Right renal cortex interstitium (tissue), 3 donors: ENCODE measurements around the gene PLAC9. TPM values are rescaled to one million over a fixed set of nuclear protein-coding genes. Genes with fewer than 3 reads are reported as not detected.
"Not testable (repeated sequence)": the region's sequence is repeated elsewhere in the genome, so short reads cannot be mapped to it uniquely, and the experiment has no call there.

Experiments used
- DNase-seq, 3 donors: peaks; one replicate each; pipeline ENCODE4 v3.0.0-alpha.2; 2013; ENCODE audit warnings: low read depth in 3 of 3, low spot score in 2 of 3
- polyA plus RNA-seq, 3 donors: library from polyadenylated mRNA; unstranded; fragments of 120-200 nt; gene quantifications; one replicate each; pipeline ENCODE4 v1.2.1, GENCODE V29; 2013; ENCODE audit not compliant: insufficient read length in 3 of 3

PLAC9 gene
- polyA plus RNA-seq = 10 to 100 TPM in 2 of 3 donors, 1 to 10 TPM in 1; 9.8 to 21.7 (median 16.0) TPM

- DNase-seq = no peak
Observed at GRCh38 chr10:80132299-80133139, at the start of gene PLAC9. Gene PLAC9, plus strand, starts transcription at chr10:80132730. Its CDS starts 33 bp downstream, at chr10:80132763.

GRCh38 chr10:80090121-80090520 is 42.4 kb upstream of the PLAC9 start:
- DNase-seq = no peak

- DNase-seq = no peak
Observed at GRCh38 chr10:80094231-80094630, 38.3 kb upstream of the PLAC9 start.

- DNase-seq = not testable (repeated sequence)
Observed at GRCh38 chr10:80098272-80098671, 34.3 kb upstream of the PLAC9 start.

GRCh38 chr10:80099295-80099694 is 33.2 kb upstream of the PLAC9 start:
- not testable (repeated sequence) for DNase-seq

- no peak for DNase-seq
Observed at GRCh38 chr10:80100116-80100515, 32.4 kb upstream of the PLAC9 start.

- no peak for DNase-seq
Observed at GRCh38 chr10:80100861-80101695, 31.5 kb upstream of the PLAC9 start.

- DNase-seq = peak in 2 of 3 donors; percentile 33 to 45
Observed at GRCh38 chr10:80104066-80104926, 28.2 kb upstream of the PLAC9 start.

GRCh38 chr10:80108576-80109239 is 23.8 kb upstream of the PLAC9 start:
- DNase-seq = no peak

GRCh38 chr10:80110986-80111385 is 21.5 kb upstream of the PLAC9 start:
- DNase-seq = no peak

- no peak for DNase-seq
Observed at GRCh38 chr10:80118669-80119068, 13.9 kb upstream of the PLAC9 start.

GRCh38 chr10:80122110-80122710 is 10.3 kb upstream of the PLAC9 start:
- DNase-seq = no peak

GRCh38 chr10:80122746-80123145 is 9.8 kb upstream of the PLAC9 start:
- no peak for DNase-seq

- DNase-seq = no peak
Observed at GRCh38 chr10:80126876-80127275, 5.7 kb upstream of the PLAC9 start.

GRCh38 chr10:80131499-80131901 is 1.0 kb upstream of the PLAC9 start:
- DNase-seq = no peak

- DNase-seq = no peak
Observed at GRCh38 chr10:80133206-80133605, 676 bp downstream of the PLAC9 start.

GRCh38 chr10:80133687-80134086 is 1.2 kb downstream of the PLAC9 start:
- not testable (repeated sequence) for DNase-seq

GRCh38 chr10:80136134-80136571 is 3.6 kb downstream of the PLAC9 start:
- no peak for DNase-seq

- no peak for DNase-seq
Observed at GRCh38 chr10:80137031-80137862, 4.7 kb downstream of the PLAC9 start.
